ENCODE data around the gene CTDSP2.

Gene CTDSP2

GRCh38 chr12:57846577-57847319 is at the start of gene CTDSP2:
Gene CTDSP2, minus strand, starts transcription at chr12:57846729. Its CDS starts 294 bp downstream, at chr12:57846435.
- in situ Hi-C loops (cut with HindIII; ENCODE audit: low sequenced_read_pairs) = no loop called here
- peak; percentile 97 for DNase-seq (ENCODE audit: low read depth)
- no peak for TF ChIP-seq CTCF (IDR thresholded peaks at IDR 0.05; ENCODE audit: low read depth, low read length, missing control alignments)
- H3K4me3 ChIP-seq (ENCODE audit: low read depth, low read length) = peak within 1 kb of the TSS; percentile 100

- DNase-seq (ENCODE audit: low read depth) = no peak
- no peak for TF ChIP-seq CTCF (IDR thresholded peaks at IDR 0.05; ENCODE audit: low read depth, low read length, missing control alignments)
- H3K4me3 ChIP-seq (ENCODE audit: low read depth, low read length) = peak overlapping the region; percentile 31
- in situ Hi-C loops (cut with HindIII; ENCODE audit: low sequenced_read_pairs) = no loop called here
These were observed 49.5 kb upstream of the CTDSP2 start for GRCh38 chr12:57896115-57896433.

- in situ Hi-C loops (cut with HindIII; ENCODE audit: low sequenced_read_pairs) = no loop called here
- no peak for TF ChIP-seq CTCF (IDR thresholded peaks at IDR 0.05; ENCODE audit: low read depth, low read length, missing control alignments)
- no peak for DNase-seq (ENCODE audit: low read depth)
- no peak overlapping the region for H3K4me3 ChIP-seq (ENCODE audit: low read depth, low read length)
These were observed 49.0 kb upstream of the CTDSP2 start for GRCh38 chr12:57895389-57896114.

GRCh38 chr12:57894399-57895292 is 48.1 kb upstream of the CTDSP2 start:
- in situ Hi-C loops (cut with HindIII; ENCODE audit: low sequenced_read_pairs) = no loop called here
- H3K4me3 ChIP-seq (ENCODE audit: low read depth, low read length) = peak overlapping the region; percentile 26

GRCh38 chr12:57893431-57894353 is 47.2 kb upstream of the CTDSP2 start:
- peak overlapping the region; percentile 26 for H3K4me3 ChIP-seq (ENCODE audit: low read depth, low read length)
- in situ Hi-C loops (cut with HindIII; ENCODE audit: low sequenced_read_pairs) = no loop called here
- DNase-seq (ENCODE audit: low read depth) = peak; percentile 88
- TF ChIP-seq CTCF (IDR thresholded peaks at IDR 0.05; ENCODE audit: low read depth, low read length, missing control alignments) = no peak

More at GRCh38 chr12:57894399-57895292, 48.1 kb upstream of the CTDSP2 start:
- DNase-seq (ENCODE audit: low read depth) = no peak
- no peak for TF ChIP-seq CTCF (IDR thresholded peaks at IDR 0.05; ENCODE audit: low read depth, low read length, missing control alignments)

Data from astrocyte of the cerebellum (primary cell).